ENCODE results near the gene WDR83.

The WDR83 gene

DNA sequence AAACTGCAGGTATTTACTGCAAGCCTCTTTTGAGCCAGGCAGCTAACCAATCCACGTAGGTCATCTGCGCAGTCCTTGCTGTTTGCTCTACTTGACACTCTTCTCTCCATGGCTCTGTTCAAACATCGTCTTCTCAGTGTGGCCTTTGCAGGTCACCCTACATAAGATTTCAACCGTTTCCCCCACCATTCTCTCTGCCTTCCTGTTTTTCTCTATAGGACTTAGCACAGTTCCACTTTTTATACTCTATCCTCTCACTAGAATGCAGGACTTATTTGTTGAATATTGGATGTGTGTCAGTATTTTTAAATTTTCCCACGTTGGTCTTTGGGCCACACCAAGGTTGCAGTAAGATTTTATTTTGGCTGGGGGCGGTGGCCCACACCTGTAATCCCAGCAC, 31.5 kb downstream of the WDR83 start:
- TF ChIP-seq, protein P1, sequence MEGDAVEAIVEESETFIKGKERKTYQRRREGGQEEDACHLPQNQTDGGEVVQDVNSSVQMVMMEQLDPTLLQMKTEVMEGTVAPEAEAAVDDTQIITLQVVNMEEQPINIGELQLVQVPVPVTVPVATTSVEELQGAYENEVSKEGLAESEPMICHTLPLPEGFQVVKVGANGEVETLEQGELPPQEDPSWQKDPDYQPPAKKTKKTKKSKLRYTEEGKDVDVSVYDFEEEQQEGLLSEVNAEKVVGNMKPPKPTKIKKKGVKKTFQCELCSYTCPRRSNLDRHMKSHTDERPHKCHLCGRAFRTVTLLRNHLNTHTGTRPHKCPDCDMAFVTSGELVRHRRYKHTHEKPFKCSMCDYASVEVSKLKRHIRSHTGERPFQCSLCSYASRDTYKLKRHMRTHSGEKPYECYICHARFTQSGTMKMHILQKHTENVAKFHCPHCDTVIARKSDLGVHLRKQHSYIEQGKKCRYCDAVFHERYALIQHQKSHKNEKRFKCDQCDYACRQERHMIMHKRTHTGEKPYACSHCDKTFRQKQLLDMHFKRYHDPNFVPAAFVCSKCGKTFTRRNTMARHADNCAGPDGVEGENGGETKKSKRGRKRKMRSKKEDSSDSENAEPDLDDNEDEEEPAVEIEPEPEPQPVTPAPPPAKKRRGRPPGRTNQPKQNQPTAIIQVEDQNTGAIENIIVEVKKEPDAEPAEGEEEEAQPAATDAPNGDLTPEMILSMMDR (conservative IDR thresholded peaks at IDR 0.05) = no peak
- H3K27ac ChIP-seq = no peak overlapping the region

DNA sequence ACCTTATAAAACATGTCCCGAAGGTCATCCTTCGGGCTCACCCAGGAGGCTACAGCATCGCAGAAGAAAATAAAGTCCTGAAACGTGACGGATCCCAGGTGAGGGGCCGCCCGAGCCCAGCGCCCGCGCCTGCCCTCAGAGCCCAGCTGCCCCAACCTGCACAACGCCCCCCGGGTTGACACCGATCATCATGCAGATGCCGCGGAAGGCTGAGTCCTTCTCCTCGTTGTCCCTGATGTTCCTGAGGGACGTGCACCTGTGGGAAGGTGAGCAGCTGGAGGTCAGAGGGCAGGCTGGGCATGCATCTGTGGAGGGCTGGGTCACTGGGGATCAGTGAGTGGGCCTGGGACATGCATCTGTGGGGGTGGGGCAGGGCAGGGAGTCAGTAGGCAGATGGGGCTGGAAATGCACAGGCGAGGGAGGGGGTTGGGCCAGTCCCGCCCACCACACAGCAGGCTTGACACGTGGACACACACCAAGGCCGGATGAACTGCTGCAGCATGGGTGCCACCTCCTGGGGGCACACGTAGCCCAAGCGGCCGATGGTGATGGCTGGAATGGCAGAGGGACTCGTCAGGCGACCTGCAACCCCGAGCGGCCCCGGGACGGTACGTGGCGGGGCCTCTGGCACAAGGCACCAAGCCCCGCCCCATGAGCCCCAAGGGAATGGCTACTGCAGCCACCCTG, 35.1 kb downstream of the WDR83 start:
- H3K27ac ChIP-seq = no peak overlapping the region
- TF ChIP-seq, protein P1 (conservative IDR thresholded peaks at IDR 0.05) = no peak

DNA sequence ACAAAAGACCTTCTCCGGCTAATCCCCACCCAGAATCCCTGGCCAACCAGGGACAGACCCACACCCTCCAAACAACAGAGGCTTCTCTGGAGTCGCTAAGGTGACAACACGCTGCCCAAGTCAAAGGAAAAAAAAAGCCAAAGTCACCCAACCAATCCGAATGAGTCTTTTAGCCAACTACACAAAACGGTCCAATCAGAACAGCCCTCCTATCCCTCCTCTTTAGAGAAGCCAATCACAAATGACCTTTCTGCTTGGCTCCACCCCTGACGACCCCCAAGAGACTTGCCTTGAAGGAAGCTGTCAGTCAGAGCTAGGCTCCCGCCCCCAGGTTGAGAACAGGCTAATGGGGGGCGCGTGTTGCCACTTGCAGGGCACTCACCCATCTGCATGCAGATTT, 36.4 kb downstream of the WDR83 start:
- TF ChIP-seq, protein P1 (conservative IDR thresholded peaks at IDR 0.05) = no peak
- no peak overlapping the region for H3K27ac ChIP-seq

DNA sequence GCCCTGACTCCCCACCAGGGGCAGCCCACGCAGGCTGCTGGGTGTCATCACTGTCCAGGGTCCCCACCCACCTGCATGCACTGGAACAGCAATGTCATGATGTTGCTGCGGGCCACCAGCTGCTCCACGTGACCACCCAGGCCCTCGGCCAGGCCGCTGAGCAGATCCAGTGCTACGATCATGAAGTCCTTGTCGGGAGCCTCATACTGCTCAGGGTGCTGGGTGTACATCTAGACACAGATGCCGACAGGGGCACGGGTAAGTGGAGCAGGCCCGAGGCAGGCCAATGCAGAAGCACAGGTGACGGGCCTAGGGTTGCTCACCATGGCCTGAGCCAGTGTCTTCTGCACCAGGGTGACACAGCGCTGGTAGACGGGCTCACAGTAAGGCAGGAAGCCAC, 38.6 kb downstream of the WDR83 start:
- H3K27ac ChIP-seq = no peak overlapping the region
- TF ChIP-seq, protein P1 (conservative IDR thresholded peaks at IDR 0.05) = no peak

DNA sequence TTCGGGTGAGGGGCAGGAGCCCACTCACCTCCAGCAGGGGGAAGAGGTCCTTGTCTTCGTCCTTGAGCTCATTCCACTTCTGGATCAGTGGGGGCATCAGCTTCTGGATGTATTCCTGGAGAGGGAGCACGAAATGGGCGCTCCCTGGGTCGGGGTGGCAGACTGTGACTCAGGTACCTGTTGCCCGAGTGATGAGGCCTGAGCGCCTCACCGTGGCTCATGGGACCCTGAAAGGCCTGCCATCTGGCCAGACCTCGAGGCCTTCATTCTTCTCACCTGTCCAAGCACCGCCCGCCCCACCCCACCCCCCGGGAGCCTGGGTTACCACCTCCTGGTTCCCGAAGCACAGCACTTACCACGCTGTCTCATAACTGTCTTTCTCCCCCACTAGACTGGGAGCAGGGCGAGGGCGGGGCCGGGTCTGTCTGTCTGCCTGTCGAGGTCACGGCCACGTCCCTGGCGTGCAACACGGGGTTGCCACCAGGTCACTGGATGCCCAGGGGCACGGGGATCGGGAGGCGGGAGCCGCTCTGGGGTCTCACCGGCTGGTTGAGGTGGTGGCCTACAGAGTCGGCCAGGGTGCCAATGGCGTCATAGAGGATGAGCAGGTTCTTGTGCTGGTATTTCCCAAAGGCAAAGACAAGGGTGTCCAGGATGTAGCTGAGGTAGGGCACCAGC, 39.2 kb downstream of the WDR83 start:
- TF ChIP-seq, protein P1 (conservative IDR thresholded peaks at IDR 0.05) = no peak
- H3K27ac ChIP-seq = no peak overlapping the region

DNA sequence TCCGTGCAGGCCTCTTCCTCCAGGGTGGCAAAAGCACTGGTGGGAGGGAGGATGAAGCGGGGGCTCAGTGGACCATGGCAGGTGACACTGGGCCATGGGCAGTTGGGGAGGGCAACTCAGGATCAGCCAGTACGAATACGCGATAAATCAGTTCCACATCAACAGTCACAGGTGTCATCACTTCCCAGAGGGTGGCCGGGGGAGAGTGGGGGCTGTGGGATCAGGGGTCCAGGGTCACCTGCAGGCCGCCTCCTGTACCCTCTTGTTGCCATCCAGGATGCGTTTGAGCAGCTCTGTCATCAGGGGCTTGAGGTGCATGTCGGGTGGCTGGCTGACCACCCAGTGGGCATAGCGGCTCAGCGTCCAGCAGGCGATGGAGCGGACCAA, 39.7 kb downstream of the WDR83 start:
- TF ChIP-seq, protein P1 (conservative IDR thresholded peaks at IDR 0.05) = no peak

DNA sequence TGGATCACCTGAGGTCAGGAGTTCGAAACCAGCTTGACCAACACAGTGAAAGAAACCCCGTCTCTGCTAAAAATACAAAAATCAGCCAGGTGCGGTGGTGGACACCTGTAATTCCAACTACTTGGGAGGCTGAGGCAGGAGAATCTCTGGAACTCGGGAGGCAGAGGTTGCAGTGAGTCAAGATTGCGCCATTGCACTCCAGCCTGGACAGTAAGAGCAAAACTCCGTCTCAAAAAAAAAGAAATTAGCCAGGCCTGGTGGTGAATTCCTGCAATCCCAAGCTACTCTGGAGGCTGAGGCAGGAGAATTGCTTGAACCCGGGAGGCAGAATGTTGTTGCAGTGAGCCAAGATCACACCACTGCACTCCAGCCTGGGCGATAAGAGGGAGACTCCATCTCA, 42.0 kb downstream of the WDR83 start:
- no peak overlapping the region for H3K27ac ChIP-seq
- TF ChIP-seq, protein P1 (conservative IDR thresholded peaks at IDR 0.05) = no peak

More for the DNA sequence above, 39.7 kb downstream of the WDR83 start:
- no peak overlapping the region for H3K27ac ChIP-seq
